ENCODE measurements around the gene CA12. TPM values are rescaled to one million over a fixed set of nuclear protein-coding genes. Genes with fewer than 3 reads are reported as not detected.
"Not testable (repeated sequence)": the region's sequence is repeated elsewhere in the genome, so short reads cannot be mapped to it uniquely, and the experiment has no call there.

The CA12 gene
- polyA plus RNA-seq, 3 donors, result not detected

DNA sequence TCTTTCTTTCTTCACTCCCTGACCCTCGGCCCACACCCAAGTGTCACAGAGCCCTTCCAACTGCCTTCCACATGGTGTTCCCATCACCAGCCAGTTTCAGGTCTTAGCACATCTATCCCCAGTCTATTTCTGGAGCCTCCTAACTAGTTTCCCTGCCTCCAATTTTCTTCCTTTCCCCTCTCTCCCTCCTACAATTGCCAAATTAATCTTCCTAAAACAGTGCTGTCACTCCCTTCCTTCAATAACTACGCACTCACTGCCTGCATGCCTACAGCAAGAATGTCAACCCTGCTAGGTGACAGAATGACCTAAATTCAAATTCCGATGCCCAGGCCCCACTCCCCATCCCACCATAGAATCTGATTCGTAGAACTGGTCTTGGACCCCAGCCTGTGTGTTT, 36.1 kb upstream of the CA12 start:
- intact Hi-C loops (cut with micrococcal nuclease), result no loop called here

DNA sequence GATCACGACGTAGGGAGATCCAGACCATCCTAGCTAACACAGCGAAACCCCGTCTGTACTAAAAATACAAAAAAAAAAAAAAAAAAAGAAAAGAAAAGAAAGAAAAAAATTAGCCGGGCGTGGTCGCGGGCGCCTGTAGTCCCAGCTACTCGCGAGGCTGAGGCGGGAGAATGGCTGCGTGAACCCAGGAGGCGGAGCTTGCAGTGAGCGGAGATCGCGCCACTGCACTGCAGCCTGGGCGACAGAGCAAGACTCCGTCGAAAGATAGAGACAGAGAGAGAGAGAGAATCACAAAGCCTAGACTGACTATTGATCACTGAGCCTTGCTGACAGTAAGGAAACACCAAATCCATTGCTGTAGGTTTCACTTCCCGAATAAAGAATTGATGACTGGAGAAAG, 35.6 kb upstream of the CA12 start:
- Mint-ChIP-seq H3K9me3 (peaks cover 0 to 15% (median 3%) of the 10 kb centered on the region in 7 donors), H3K27ac (peak overlapping the region in 1 of 7 donors; percentile 30)
- H3K9ac ChIP-seq (ENCODE audit: insufficient read depth, low read length, poor library complexity, severe bottlenecking); H3K4me2 ChIP-seq (replicated peaks; ENCODE audit: extremely low read depth, low read length, poor library complexity, severe bottlenecking); H3K9me3 ChIP-seq (replicated peaks in 1 of 2; ENCODE audit: control insufficient read depth in 1 of 2, insufficient read depth in 1 of 2, low read length in 2 of 2); H4K20me1 ChIP-seq (ENCODE audit: insufficient read depth, low read length); H2AFZ ChIP-seq (ENCODE audit: insufficient read depth, low read depth, low read length, poor library complexity, severe bottlenecking); intact Hi-C loops (cut with micrococcal nuclease); H3K27ac ChIP-seq (ENCODE audit: low read depth in 1 of 2, low read length in 2 of 2); H3K36me3 Mint-ChIP-seq; H3K27me3 ChIP-seq (ENCODE audit: control insufficient read depth in 2 of 2, insufficient read depth in 2 of 2, low read length in 2 of 2); DNase-seq; H3K79me2 ChIP-seq (ENCODE audit: insufficient read depth, low read length); H3K4me3 ChIP-seq (replicated peaks in 1 of 3; ENCODE audit: low read depth in 2 of 3, low read length in 3 of 3); H3K4me1 Mint-ChIP-seq; H3K27me3 Mint-ChIP-seq (ENCODE audit: low read depth in 3 of 3); H3K4me3 Mint-ChIP-seq; H3K36me3 ChIP-seq (replicated peaks in 1 of 2; ENCODE audit: control insufficient read depth in 1 of 2, insufficient read depth in 2 of 2, low read length in 2 of 2); H3K4me1 ChIP-seq (ENCODE audit: control insufficient read depth in 1 of 2, insufficient read depth in 2 of 2, low read length in 2 of 2): not testable (repeated sequence)
- 98% methylated on average over 16 of the region's 21 CpGs for WGBS (ENCODE audit: insufficient coverage)

More for the DNA sequence above, 36.1 kb upstream of the CA12 start:
- Histone ChIP-seq H3K4me3 (replicated peaks in 1 of 3; ENCODE audit: low read depth in 2 of 3, low read length in 3 of 3) (no peak overlapping the region), H3K27ac (ENCODE audit: low read depth in 1 of 2, low read length in 2 of 2) (no peak overlapping the region), H3K4me2 (replicated peaks; ENCODE audit: extremely low read depth, low read length, poor library complexity, severe bottlenecking) (no peak overlapping the region), H3K9me3 (replicated peaks in 1 of 2; ENCODE audit: control insufficient read depth in 1 of 2, insufficient read depth in 1 of 2, low read length in 2 of 2) (no peaks in the 10 kb centered on the region), H3K9ac (ENCODE audit: insufficient read depth, low read length, poor library complexity, severe bottlenecking) (no peak overlapping the region), H2AFZ (ENCODE audit: insufficient read depth, low read depth, low read length, poor library complexity, severe bottlenecking) (no peak overlapping the region), H3K27me3 (ENCODE audit: control insufficient read depth in 2 of 2, insufficient read depth in 2 of 2, low read length in 2 of 2) (no peaks in the 10 kb centered on the region), H3K79me2 (ENCODE audit: insufficient read depth, low read length) (no peaks in the 10 kb centered on the region), H3K36me3 (replicated peaks in 1 of 2; ENCODE audit: control insufficient read depth in 1 of 2, insufficient read depth in 2 of 2, low read length in 2 of 2) (no peaks in the 10 kb centered on the region), H3K4me1 (ENCODE audit: control insufficient read depth in 1 of 2, insufficient read depth in 2 of 2, low read length in 2 of 2) (no peaks in the 10 kb centered on the region), H4K20me1 (ENCODE audit: insufficient read depth, low read length) (no peaks in the 10 kb centered on the region)
- H3K9me3 Mint-ChIP-seq, result peaks cover 0 to 15% (median 3%) of the 10 kb centered on the region in 7 donors
- H3K4me1 Mint-ChIP-seq, result no peaks in the 10 kb centered on the region
- H3K36me3 Mint-ChIP-seq, result no peaks in the 10 kb centered on the region
- no peak for DNase-seq
- TF ChIP-seq, protein P1, sequence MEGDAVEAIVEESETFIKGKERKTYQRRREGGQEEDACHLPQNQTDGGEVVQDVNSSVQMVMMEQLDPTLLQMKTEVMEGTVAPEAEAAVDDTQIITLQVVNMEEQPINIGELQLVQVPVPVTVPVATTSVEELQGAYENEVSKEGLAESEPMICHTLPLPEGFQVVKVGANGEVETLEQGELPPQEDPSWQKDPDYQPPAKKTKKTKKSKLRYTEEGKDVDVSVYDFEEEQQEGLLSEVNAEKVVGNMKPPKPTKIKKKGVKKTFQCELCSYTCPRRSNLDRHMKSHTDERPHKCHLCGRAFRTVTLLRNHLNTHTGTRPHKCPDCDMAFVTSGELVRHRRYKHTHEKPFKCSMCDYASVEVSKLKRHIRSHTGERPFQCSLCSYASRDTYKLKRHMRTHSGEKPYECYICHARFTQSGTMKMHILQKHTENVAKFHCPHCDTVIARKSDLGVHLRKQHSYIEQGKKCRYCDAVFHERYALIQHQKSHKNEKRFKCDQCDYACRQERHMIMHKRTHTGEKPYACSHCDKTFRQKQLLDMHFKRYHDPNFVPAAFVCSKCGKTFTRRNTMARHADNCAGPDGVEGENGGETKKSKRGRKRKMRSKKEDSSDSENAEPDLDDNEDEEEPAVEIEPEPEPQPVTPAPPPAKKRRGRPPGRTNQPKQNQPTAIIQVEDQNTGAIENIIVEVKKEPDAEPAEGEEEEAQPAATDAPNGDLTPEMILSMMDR (IDR thresholded peaks at IDR 0.05), result no peak
- 100% methylated on average over 2 of the region's 4 CpGs for WGBS (ENCODE audit: insufficient coverage)
- H3K4me3 Mint-ChIP-seq, result no peak overlapping the region
- peak overlapping the region in 1 of 7 donors; percentile 30 for H3K27ac Mint-ChIP-seq
- H3K27me3 Mint-ChIP-seq (ENCODE audit: low read depth in 3 of 3), result peaks cover 0 to 5% (median 1%) of the 10 kb centered on the region in 3 donors

Data from CD14-positive monocyte (primary cell).